ENCODE measurements around the gene CPNE7.

The CPNE7 gene

DNA sequence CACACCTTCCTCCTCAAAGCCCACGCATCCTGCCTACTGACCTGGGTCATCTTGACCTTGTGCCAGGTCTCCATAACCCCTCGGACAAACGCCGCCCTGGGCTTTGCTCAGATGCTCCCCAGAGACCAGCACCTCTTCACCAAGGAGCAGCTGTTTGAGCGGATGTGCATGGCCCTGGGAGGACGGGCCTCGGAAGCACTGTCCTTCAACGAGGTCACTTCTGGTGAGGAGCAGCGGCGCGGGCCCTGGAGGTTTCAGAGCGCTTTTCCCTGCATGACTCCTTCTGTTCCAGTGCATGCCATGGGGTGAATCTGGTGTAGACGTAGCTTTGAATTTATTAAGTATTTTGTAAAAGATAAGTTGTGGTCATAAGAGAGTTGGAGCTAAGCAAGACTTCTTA is 22.6 kb upstream of the CPNE7 start:
- Histone ChIP-seq H3K4me3 (ENCODE audit: low read depth, low read length) (no peak overlapping the region), H3K9ac (ENCODE audit: low read depth, low read length) (no peak overlapping the region), H3K9me3 (ENCODE audit: control insufficient read depth, insufficient read depth, low read length) (no peaks in the 10 kb centered on the region), H3K27me3 (ENCODE audit: control insufficient read depth, insufficient read depth, low read length) (no peaks in the 10 kb centered on the region), H3K36me3 (ENCODE audit: control insufficient read depth, insufficient read depth, low read length) (peaks cover 69% of the 10 kb centered on the region), H3K4me1 (ENCODE audit: control insufficient read depth, insufficient read depth, low read length) (no peaks in the 10 kb centered on the region)

GRCh38 chr16:89553733-89554132 is 21.8 kb upstream of the CPNE7 start:
- Histone ChIP-seq H3K9ac (ENCODE audit: low read depth, low read length) (no peak overlapping the region), H3K4me1 (ENCODE audit: control insufficient read depth, insufficient read depth, low read length) (no peaks in the 10 kb centered on the region), H3K4me3 (ENCODE audit: low read depth, low read length) (no peak overlapping the region), H3K27me3 (ENCODE audit: control insufficient read depth, insufficient read depth, low read length) (no peaks in the 10 kb centered on the region), H3K9me3 (ENCODE audit: control insufficient read depth, insufficient read depth, low read length) (no peaks in the 10 kb centered on the region), H3K36me3 (ENCODE audit: control insufficient read depth, insufficient read depth, low read length) (peaks cover 62% of the 10 kb centered on the region)

- Histone ChIP-seq H3K36me3 (ENCODE audit: control insufficient read depth, insufficient read depth, low read length) (peaks cover 57% of the 10 kb centered on the region), H3K9ac (ENCODE audit: low read depth, low read length) (no peak overlapping the region), H3K4me3 (ENCODE audit: low read depth, low read length) (no peak overlapping the region), H3K4me1 (ENCODE audit: control insufficient read depth, insufficient read depth, low read length) (no peaks in the 10 kb centered on the region), H3K9me3 (ENCODE audit: control insufficient read depth, insufficient read depth, low read length) (no peaks in the 10 kb centered on the region), H3K27me3 (ENCODE audit: control insufficient read depth, insufficient read depth, low read length) (no peaks in the 10 kb centered on the region)
Measured at GRCh38 chr16:89554343-89554742, 21.2 kb upstream of the CPNE7 start.

GRCh38 chr16:89555265-89555664 is 20.3 kb upstream of the CPNE7 start:
- Histone ChIP-seq H3K27me3 (ENCODE audit: control insufficient read depth, insufficient read depth, low read length) (no peaks in the 10 kb centered on the region), H3K9me3 (ENCODE audit: control insufficient read depth, insufficient read depth, low read length) (no peaks in the 10 kb centered on the region), H3K4me1 (ENCODE audit: control insufficient read depth, insufficient read depth, low read length) (no peaks in the 10 kb centered on the region), H3K4me3 (ENCODE audit: low read depth, low read length) (no peak overlapping the region), H3K36me3 (ENCODE audit: control insufficient read depth, insufficient read depth, low read length) (peaks cover 48% of the 10 kb centered on the region), H3K9ac (ENCODE audit: low read depth, low read length) (no peak overlapping the region)

- H3K9me3 ChIP-seq (ENCODE audit: control insufficient read depth, insufficient read depth, low read length): no peaks in the 10 kb centered on the region
- peaks cover 48% of the 10 kb centered on the region for H3K36me3 ChIP-seq (ENCODE audit: control insufficient read depth, insufficient read depth, low read length)
- no peaks in the 10 kb centered on the region for H3K4me1 ChIP-seq (ENCODE audit: control insufficient read depth, insufficient read depth, low read length)
- no peaks in the 10 kb centered on the region for H3K27me3 ChIP-seq (ENCODE audit: control insufficient read depth, insufficient read depth, low read length)
- H3K4me3 ChIP-seq (ENCODE audit: low read depth, low read length): no peak overlapping the region
- no peak overlapping the region for H3K9ac ChIP-seq (ENCODE audit: low read depth, low read length)
Measured at GRCh38 chr16:89555780-89556179, 19.8 kb upstream of the CPNE7 start.

GRCh38 chr16:89556750-89557689 is 18.5 kb upstream of the CPNE7 start:
- Histone ChIP-seq H3K4me3 (ENCODE audit: low read depth, low read length) (no peak overlapping the region), H3K9me3 (ENCODE audit: control insufficient read depth, insufficient read depth, low read length) (no peaks in the 10 kb centered on the region), H3K36me3 (ENCODE audit: control insufficient read depth, insufficient read depth, low read length) (peaks cover 51% of the 10 kb centered on the region), H3K27me3 (ENCODE audit: control insufficient read depth, insufficient read depth, low read length) (no peaks in the 10 kb centered on the region), H3K4me1 (ENCODE audit: control insufficient read depth, insufficient read depth, low read length) (no peaks in the 10 kb centered on the region), H3K9ac (ENCODE audit: low read depth, low read length) (no peak overlapping the region)

DNA sequence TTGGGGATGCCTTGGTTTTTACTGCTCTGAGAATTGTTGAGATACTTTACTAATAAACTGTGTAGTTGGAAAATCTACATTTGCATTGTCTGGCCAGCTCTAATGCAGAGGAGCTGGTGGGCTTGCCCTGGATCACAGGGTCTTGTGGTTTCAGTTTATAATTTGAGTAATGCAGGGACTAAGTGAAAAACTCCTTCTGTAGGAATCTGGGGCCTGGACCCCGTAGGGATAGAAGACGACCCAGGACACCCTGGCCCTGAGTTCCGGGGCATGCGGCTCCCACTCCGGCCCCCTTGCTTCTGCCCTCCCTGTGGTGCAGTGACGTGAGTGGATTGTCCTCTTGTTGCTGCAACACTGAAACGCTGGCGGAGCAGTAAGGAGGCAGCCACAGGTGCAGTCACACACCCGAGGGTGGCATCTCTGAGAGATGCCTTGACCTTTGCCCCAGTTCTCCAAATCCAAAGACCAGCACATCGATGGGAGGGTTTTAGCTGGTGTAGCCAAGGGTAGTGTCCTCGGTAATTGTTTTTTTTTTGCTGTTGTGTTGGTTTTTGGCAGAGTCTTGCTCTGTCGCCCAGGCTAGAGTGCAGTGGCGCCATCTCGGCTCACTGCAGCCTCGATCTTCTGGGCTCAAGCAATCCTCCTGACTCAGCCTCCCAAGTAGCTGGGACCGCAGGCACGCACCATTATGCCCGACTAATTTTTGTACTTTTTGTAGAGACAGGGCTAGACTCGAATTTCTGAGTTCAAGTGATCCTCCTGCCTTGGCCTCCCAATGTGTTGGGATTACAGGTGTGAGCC is 17.7 kb upstream of the CPNE7 start:
- H3K27me3 ChIP-seq (ENCODE audit: control insufficient read depth, insufficient read depth, low read length): no peaks in the 10 kb centered on the region
- H3K4me3 ChIP-seq (ENCODE audit: low read depth, low read length): no peak overlapping the region
- H3K4me1 ChIP-seq (ENCODE audit: control insufficient read depth, insufficient read depth, low read length): no peaks in the 10 kb centered on the region
- peaks cover 55% of the 10 kb centered on the region for H3K36me3 ChIP-seq (ENCODE audit: control insufficient read depth, insufficient read depth, low read length)
- no peak overlapping the region for H3K9ac ChIP-seq (ENCODE audit: low read depth, low read length)
- no peaks in the 10 kb centered on the region for H3K9me3 ChIP-seq (ENCODE audit: control insufficient read depth, insufficient read depth, low read length)

- Histone ChIP-seq H3K4me1 (ENCODE audit: control insufficient read depth, insufficient read depth, low read length) (peaks cover 7% of the 10 kb centered on the region), H3K9ac (ENCODE audit: low read depth, low read length) (peak within 1 kb of the TSS; percentile 84), H3K36me3 (ENCODE audit: control insufficient read depth, insufficient read depth, low read length) (peaks cover 54% of the 10 kb centered on the region), H3K9me3 (ENCODE audit: control insufficient read depth, insufficient read depth, low read length) (no peaks in the 10 kb centered on the region), H3K4me3 (ENCODE audit: low read depth, low read length) (peak within 1 kb of the TSS; percentile 60), H3K27me3 (ENCODE audit: control insufficient read depth, insufficient read depth, low read length) (no peaks in the 10 kb centered on the region)
Measured at GRCh38 chr16:89560378-89561141, 15.0 kb upstream of the CPNE7 start, which contains the start of gene RPL13. TSS of gene RPL13 (plus strand) at chr16:89560682. CDS start at chr16:89560960, 278 bp downstream.

DNA sequence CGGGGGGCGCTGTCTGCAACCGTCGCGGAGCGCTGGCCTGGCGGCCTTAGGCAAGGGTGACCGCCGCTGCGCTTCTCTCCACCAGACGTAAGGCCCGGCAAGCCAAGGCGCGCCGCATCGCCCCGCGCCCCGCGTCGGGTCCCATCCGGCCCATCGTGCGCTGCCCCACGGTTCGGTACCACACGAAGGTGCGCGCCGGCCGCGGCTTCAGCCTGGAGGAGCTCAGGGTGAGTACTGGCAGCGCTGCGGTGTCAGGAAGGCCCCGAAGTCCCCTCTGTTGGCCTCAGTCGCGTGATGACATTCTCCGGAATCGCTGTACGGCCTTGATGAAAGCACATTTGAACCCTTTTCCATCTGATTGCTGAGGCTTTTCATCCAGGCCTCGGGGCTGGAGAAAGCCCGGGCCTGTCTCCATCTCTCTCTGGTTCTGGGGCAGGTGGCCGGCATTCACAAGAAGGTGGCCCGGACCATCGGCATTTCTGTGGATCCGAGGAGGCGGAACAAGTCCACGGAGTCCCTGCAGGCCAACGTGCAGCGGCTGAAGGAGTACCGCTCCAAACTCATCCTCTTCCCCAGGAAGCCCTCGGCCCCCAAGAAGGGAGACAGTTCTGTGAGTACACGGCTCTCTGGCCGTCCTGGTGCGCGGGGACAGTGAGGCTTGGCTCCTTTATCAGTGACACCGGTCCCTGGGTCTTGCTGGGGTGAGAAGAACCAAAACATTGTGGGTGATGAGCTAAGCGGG is 14.2 kb upstream of the CPNE7 start:
- Histone ChIP-seq H3K4me1 (ENCODE audit: control insufficient read depth, insufficient read depth, low read length) (peaks cover 8% of the 10 kb centered on the region), H3K27me3 (ENCODE audit: control insufficient read depth, insufficient read depth, low read length) (no peaks in the 10 kb centered on the region), H3K4me3 (ENCODE audit: low read depth, low read length) (peak overlapping the region; percentile 60), H3K36me3 (ENCODE audit: control insufficient read depth, insufficient read depth, low read length) (peaks cover 49% of the 10 kb centered on the region), H3K9ac (ENCODE audit: low read depth, low read length) (peak overlapping the region; percentile 84), H3K9me3 (ENCODE audit: control insufficient read depth, insufficient read depth, low read length) (no peaks in the 10 kb centered on the region)

DNA sequence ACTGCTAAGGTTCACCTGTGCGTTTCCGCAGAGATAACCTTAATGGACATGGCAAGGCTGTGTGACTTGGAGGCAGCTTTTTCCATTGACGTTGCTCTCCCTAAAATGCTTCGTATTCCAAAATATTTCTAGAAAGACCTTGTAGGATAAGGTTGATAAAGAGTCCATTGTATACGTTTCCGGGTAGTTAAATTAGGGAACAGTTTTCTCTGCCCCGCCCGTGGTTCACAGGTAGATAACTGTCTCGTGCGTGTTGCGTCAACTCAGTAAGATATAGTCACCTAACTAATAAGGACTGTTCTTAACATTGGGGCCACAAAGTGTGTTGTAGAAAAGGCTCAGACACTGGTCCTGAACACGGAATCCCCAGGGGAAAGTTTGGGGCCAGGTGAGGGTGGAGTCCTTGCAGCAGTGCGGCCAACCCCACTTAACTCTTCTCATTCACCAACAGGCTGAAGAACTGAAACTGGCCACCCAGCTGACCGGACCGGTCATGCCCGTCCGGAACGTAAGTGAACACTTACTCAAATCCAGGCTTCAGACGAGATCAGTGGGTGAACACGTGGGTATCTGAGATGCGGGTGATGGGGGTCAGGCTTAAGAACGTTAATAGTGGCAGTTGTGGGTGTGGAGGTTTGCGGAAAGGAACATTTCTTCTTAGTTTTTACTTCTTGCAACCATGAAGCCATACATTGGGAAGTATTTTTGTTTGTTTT is 13.5 kb upstream of the CPNE7 start:
- H3K4me1 ChIP-seq (ENCODE audit: control insufficient read depth, insufficient read depth, low read length): peaks cover 8% of the 10 kb centered on the region
- H3K9ac ChIP-seq (ENCODE audit: low read depth, low read length): peak overlapping the region; percentile 84
- peak overlapping the region; percentile 60 for H3K4me3 ChIP-seq (ENCODE audit: low read depth, low read length)
- no peaks in the 10 kb centered on the region for H3K9me3 ChIP-seq (ENCODE audit: control insufficient read depth, insufficient read depth, low read length)
- no peaks in the 10 kb centered on the region for H3K27me3 ChIP-seq (ENCODE audit: control insufficient read depth, insufficient read depth, low read length)
- peaks cover 42% of the 10 kb centered on the region for H3K36me3 ChIP-seq (ENCODE audit: control insufficient read depth, insufficient read depth, low read length)
